ENCODE measurements around the gene FAM149B1. TPM values are rescaled to one million over a fixed set of nuclear protein-coding genes. Genes with fewer than 3 reads are reported as not detected.

FAM149B1 gene
- total RNA-seq, 1 experiment from 2014 or later: 39.1 TPM

- CTCF ChIA-PET: no interaction called here
- Histone ChIP-seq H3F3A (ENCODE audit: low read length, unreplicated experiment) (no peaks in the 10 kb centered on the region), H4K20me1 (ENCODE audit: low read length) (no peaks in the 10 kb centered on the region), H3K4me1 (ENCODE audit: insufficient read depth, low read length) (no peaks in the 10 kb centered on the region; the same call in 1 of the 2 replicates), H3K27me3 (ENCODE audit: low read length) (no peaks in the 10 kb centered on the region), H2AFZ (ENCODE audit: low read length) (no peak overlapping the region), H3K4me2 (ENCODE audit: low read length) (no peak overlapping the region), H3K9me3 (ENCODE audit: low read length) (no peaks in the 10 kb centered on the region), H3K9me2 (replicated peaks; ENCODE audit: low read length) (no peaks in the 10 kb centered on the region), H3K36me3 (ENCODE audit: low read depth, low read length) (peaks cover 8% of the 10 kb centered on the region; the same call in 1 of the 2 replicates), H3K79me2 (ENCODE audit: low read length) (no peaks in the 10 kb centered on the region), H3K27ac (ENCODE audit: low read length) (no peak overlapping the region), H3K4me3 (ENCODE audit: low read length) (no peak overlapping the region), H3K9ac (ENCODE audit: low read length) (no peak overlapping the region)
- BruUV-seq (replicated peaks): no TSS peak
- ATAC-seq (no peak), DNase-seq (no peak)
- POLR2A ChIA-PET (ENCODE audit: unreplicated experiment): interaction anchor here (0.7 to 1.3 kb wide), 2 partner anchors 21 to 144 kb away, joined by 3 to 5 read pairs; no protein-coding TSS in a partner anchor
- TF ChIP-seq EZH2 (IDR thresholded peaks at IDR 0.05; ENCODE audit: low read length, unreplicated experiment) (no peak), CTCF (conservative IDR thresholded peaks at IDR 0.05; ENCODE audit: low read depth, low read length) (no peak), EZH2phosphoT487 (IDR thresholded peaks at IDR 0.05; ENCODE audit: borderline replicate concordance, low read length) (no peak)
- intact Hi-C loops (cut with micrococcal nuclease): no loop called here
Observed at GRCh38 chr10:73226663-73227062, 58.7 kb downstream of the FAM149B1 start.

GRCh38 chr10:73228247-73228646, 60.3 kb downstream of the FAM149B1 start:
- H3F3A ChIP-seq (ENCODE audit: low read length, unreplicated experiment): no peaks in the 10 kb centered on the region
- no peak overlapping the region for H3K27ac ChIP-seq (ENCODE audit: low read length)
- BruUV-seq (replicated peaks): no TSS peak
- ATAC-seq: no peak
- no peaks in the 10 kb centered on the region for H3K79me2 ChIP-seq (ENCODE audit: low read length)
- H3K4me2 ChIP-seq (ENCODE audit: low read length): no peak overlapping the region
- CTCF ChIA-PET: no interaction called here
- POLR2A ChIA-PET (ENCODE audit: unreplicated experiment): no interaction called here
- intact Hi-C loops (cut with micrococcal nuclease): no loop called here
- DNase-seq: no peak
- H3K36me3 ChIP-seq (ENCODE audit: low read depth, low read length): peaks cover 22% of the 10 kb centered on the region; the same call in 1 of the 2 replicates
- no peaks in the 10 kb centered on the region for H4K20me1 ChIP-seq (ENCODE audit: low read length)
- H3K9me3 ChIP-seq (ENCODE audit: low read length): no peaks in the 10 kb centered on the region
- H3K4me1 ChIP-seq (ENCODE audit: insufficient read depth, low read length): no peaks in the 10 kb centered on the region; the same call in 1 of the 2 replicates
- H3K9ac ChIP-seq (ENCODE audit: low read length): no peak overlapping the region
- no peak overlapping the region for H2AFZ ChIP-seq (ENCODE audit: low read length)
- TF ChIP-seq CTCF (conservative IDR thresholded peaks at IDR 0.05; ENCODE audit: low read depth, low read length) (no peak), EZH2phosphoT487 (IDR thresholded peaks at IDR 0.05; ENCODE audit: borderline replicate concordance, low read length) (no peak), EZH2 (IDR thresholded peaks at IDR 0.05; ENCODE audit: low read length, unreplicated experiment) (no peak)
- no peaks in the 10 kb centered on the region for H3K27me3 ChIP-seq (ENCODE audit: low read length)
- H3K9me2 ChIP-seq (replicated peaks; ENCODE audit: low read length): no peaks in the 10 kb centered on the region
- H3K4me3 ChIP-seq (ENCODE audit: low read length): no peak overlapping the region

GRCh38 chr10:73229567-73229966, 61.6 kb downstream of the FAM149B1 start:
- CTCF ChIA-PET: no interaction called here

More at GRCh38 chr10:73229567-73229966, 61.6 kb downstream of the FAM149B1 start:
- Histone ChIP-seq H3K36me3 (ENCODE audit: low read depth, low read length) (peaks cover 35% of the 10 kb centered on the region), H3K9me2 (replicated peaks; ENCODE audit: low read length) (no peaks in the 10 kb centered on the region), H3K9ac (ENCODE audit: low read length) (no peak overlapping the region), H3K79me2 (ENCODE audit: low read length) (no peaks in the 10 kb centered on the region), H3K4me3 (ENCODE audit: low read length) (no peak overlapping the region), H3K4me1 (ENCODE audit: insufficient read depth, low read length) (no peaks in the 10 kb centered on the region; the same call in 1 of the 2 replicates), H4K20me1 (ENCODE audit: low read length) (no peaks in the 10 kb centered on the region), H2AFZ (ENCODE audit: low read length) (no peak overlapping the region), H3K9me3 (ENCODE audit: low read length) (no peaks in the 10 kb centered on the region), H3K27me3 (ENCODE audit: low read length) (no peaks in the 10 kb centered on the region), H3F3A (ENCODE audit: low read length, unreplicated experiment) (no peaks in the 10 kb centered on the region), H3K27ac (ENCODE audit: low read length) (no peak overlapping the region), H3K4me2 (ENCODE audit: low read length) (no peak overlapping the region)
- TF ChIP-seq EZH2phosphoT487 (IDR thresholded peaks at IDR 0.05; ENCODE audit: borderline replicate concordance, low read length) (no peak), CTCF (conservative IDR thresholded peaks at IDR 0.05; ENCODE audit: low read depth, low read length) (no peak), EZH2 (IDR thresholded peaks at IDR 0.05; ENCODE audit: low read length, unreplicated experiment) (no peak)
- ATAC-seq (no peak), DNase-seq (no peak)
- POLR2A ChIA-PET (ENCODE audit: unreplicated experiment): no interaction called here
- no TSS peak for BruUV-seq (replicated peaks)
- intact Hi-C loops (cut with micrococcal nuclease): no loop called here

Data from PC-3 (cell line).